GM23338 (cell line): ENCODE measurements around the gene ZCCHC14. TPM values are rescaled to one million over a fixed set of nuclear protein-coding genes. Genes with fewer than 3 reads are reported as not detected.

Source experiments
- ATAC-seq: fragments of 200-7000 bp; cut with Tn5 transposase; 3 replicates; pipeline ENCODE4 v1.9.1; 2020
- DNase-seq: peaks from one replicate; pipeline ENCODE4 v3.0.0-alpha.2; 2015; ENCODE audit warnings: low spot score
- H2AFZ ChIP-seq: fragments of 200-600 bp; sonication (generic); 2 replicates; pipeline ENCODE4 v1.8.0; 2016; ENCODE audit warnings: antibody characterized with exemption, mild to moderate bottlenecking, moderate library complexity
- H3F3A ChIP-seq: fragments of 200-600 bp; sonication (generic); replicated peaks from 2 replicates; pipeline ENCODE4 v1.8.0; 2017; ENCODE audit warnings: antibody characterized with exemption, mixed run types, low read depth
- H3K27ac ChIP-seq: fragments of 200-600 bp; sonication (generic); 2 replicates; pipeline ENCODE4 v1.6.1; 2016; ENCODE audit warnings: low read depth
- H3K27me3 ChIP-seq: fragments of 200-600 bp; sonication (generic); 2 replicates; pipeline ENCODE4 v1.8.0; 2016; ENCODE audit warnings: mild to moderate bottlenecking, mixed run types, moderate library complexity; ENCODE audit not compliant: insufficient read depth
- H3K36me3 ChIP-seq: fragments of 200-600 bp; sonication (generic); 2 replicates; pipeline ENCODE4 v1.8.0; 2016; ENCODE audit warnings: mild to moderate bottlenecking; ENCODE audit not compliant: insufficient read depth
- H3K4me1 ChIP-seq: fragments of 200-600 bp; sonication (generic); 2 replicates; pipeline ENCODE4 v1.8.0; 2016; ENCODE audit warnings: mild to moderate bottlenecking, moderate library complexity; ENCODE audit not compliant: insufficient read depth
- H3K4me2 ChIP-seq: fragments of 200-600 bp; sonication (generic); 2 replicates; pipeline ENCODE4 v1.7.1; 2017; ENCODE audit warnings: mixed run types
- H3K4me3 ChIP-seq: fragments of 200-600 bp; sonication (generic); 2 replicates; pipeline ENCODE4 v1.6.1; 2016; ENCODE audit warnings: mixed run types
- H3K79me2 ChIP-seq: fragments of 200-600 bp; sonication (generic); replicated peaks from 2 replicates; pipeline ENCODE4 v1.8.0; 2017; ENCODE audit warnings: mild to moderate bottlenecking; ENCODE audit not compliant: insufficient read depth
- H3K9me2 ChIP-seq: fragments of 200-600 bp; sonication (generic); 2 replicates; pipeline ENCODE4 v1.8.0; 2017; ENCODE audit not compliant: insufficient read depth
- H4K20me1 ChIP-seq: fragments of 200-600 bp; sonication (generic); replicated peaks from 2 replicates; pipeline ENCODE4 v1.8.0; 2017; ENCODE audit warnings: mild to moderate bottlenecking; ENCODE audit not compliant: insufficient read depth
- H3K27ac Mint-ChIP-seq: 2 replicates; pipeline ENCODE4 v1.8.0; 2020; ENCODE audit warnings: inconsistent platforms, mild to moderate bottlenecking, moderate library complexity, mixed read lengths
- H3K27me3 Mint-ChIP-seq: 3 replicates; pipeline ENCODE4 v1.8.0; 2022; ENCODE audit warnings: low read depth, mild to moderate bottlenecking, moderate library complexity, mixed read lengths, inconsistent platforms; ENCODE audit not compliant: insufficient read depth, poor library complexity
- H3K36me3 Mint-ChIP-seq: 3 replicates; pipeline ENCODE4 v1.8.0; 2021; ENCODE audit warnings: low read depth, mild to moderate bottlenecking, inconsistent platforms, moderate library complexity, mixed read lengths
- H3K4me1 Mint-ChIP-seq: 3 replicates; pipeline ENCODE4 v1.8.0; 2020; ENCODE audit warnings: mild to moderate bottlenecking, inconsistent platforms, mixed read lengths
- H3K4me3 Mint-ChIP-seq: 3 replicates; pipeline ENCODE4 v1.8.0; 2021; ENCODE audit warnings: moderate library complexity, mild to moderate bottlenecking, inconsistent platforms, mixed read lengths
- H3K9me3 Mint-ChIP-seq: 3 replicates; pipeline ENCODE4 v1.8.0; 2020; ENCODE audit warnings: moderate library complexity, mild to moderate bottlenecking, inconsistent platforms, mixed read lengths
- CREB1 ChIP-seq: fragments of 250-450 bp; sonication (Bioruptor Pico); IDR thresholded peaks from 2 replicates; pipeline ENCODE4 v1.5.0; 2020; ENCODE audit warnings: low read depth, mild to moderate bottlenecking, moderate library complexity
- ETS1 ChIP-seq: IDR thresholded peaks from 2 replicates; pipeline ENCODE4 v1.6.1; 2016; ENCODE audit warnings: antibody characterized with exemption
- EZH2 ChIP-seq: fragments of 200-600 bp; sonication (generic); IDR thresholded peaks from one replicate; pipeline ENCODE4 v1.8.0; 2017; ENCODE audit warnings: antibody characterized with exemption, mild to moderate bottlenecking, low read depth; ENCODE audit not compliant: unreplicated experiment
- EZH2phosphoT487 ChIP-seq: fragments of 200-600 bp; sonication (generic); IDR thresholded peaks from one replicate; pipeline ENCODE4 v1.8.1; 2018; ENCODE audit warnings: antibody characterized with exemption; ENCODE audit not compliant: unreplicated experiment
- JUNB ChIP-seq: IDR thresholded peaks from one replicate; pipeline ENCODE4 v1.6.1; 2016; ENCODE audit warnings: antibody characterized with exemption; ENCODE audit not compliant: unreplicated experiment
- REST ChIP-seq: IDR thresholded peaks from one replicate; pipeline ENCODE4 v1.6.1; 2018; ENCODE audit warnings: antibody characterized with exemption; ENCODE audit not compliant: unreplicated experiment
- polyA plus RNA-seq: library from polyadenylated mRNA; unstranded; fragments of >200 nt; fragmentation: Nextera tagmentation; extraction: Ambion mirVana; gene quantifications from 2 replicates; pipeline ENCODE4 v1.2.1, GENCODE V29; 2016
- total RNA-seq: library from RNA; depleted of rRNA; stranded (reverse); fragments of >200 nt; shearing (Covaris generic); gene quantifications from 2 replicates; pipeline ENCODE4 v1.2.3, GENCODE V29; 2014
- TF ChIP-seq, protein P1 (sequence below): fragments of 250-450 bp; sonication (Bioruptor Pico); IDR thresholded peaks from 2 replicates; pipeline ENCODE4 v1.5.0; 2020; ENCODE audit warnings: mild to moderate bottlenecking, moderate library complexity

Gene ZCCHC14
- total and polyA plus RNA-seq, 2 experiments from 2014 or later, result 6.8 to 22.4 TPM

DNA sequence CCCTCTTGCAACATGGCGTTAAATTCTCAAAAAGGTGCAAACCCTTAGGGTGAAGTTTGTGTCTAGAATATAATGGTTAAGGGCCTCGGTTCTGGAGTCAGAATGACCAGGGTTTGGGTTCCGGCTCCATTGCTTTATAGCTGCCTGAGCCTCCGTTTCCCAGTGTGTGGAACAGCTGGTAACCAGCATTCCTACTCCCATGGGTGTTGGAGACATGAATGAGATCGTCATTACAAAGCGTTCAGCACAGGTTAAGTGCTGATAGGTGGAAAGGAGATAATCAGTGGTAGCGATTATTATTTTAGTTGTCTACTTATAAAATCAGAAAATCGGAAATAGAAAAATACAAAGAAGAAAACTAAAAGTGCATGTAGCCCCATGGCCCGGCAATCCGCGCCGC, 23.5 kb upstream of the ZCCHC14 start (continued):
- TF ChIP-seq ETS1 (no peak), REST (no peak), CREB1 (CRISPR knock-in tag) (no peak)

GRCh38 chr16:87515475-87516330, 22.9 kb upstream of the ZCCHC14 start:
- Mint-ChIP-seq H3K27me3 (peaks cover 8% of the 10 kb centered on the region), H3K27ac (no peak overlapping the region), H3K4me1 (peaks cover 12% of the 10 kb centered on the region), H3K4me3 (no peak overlapping the region), H3K36me3 (no peaks in the 10 kb centered on the region), H3K9me3 (no peaks in the 10 kb centered on the region; the same call in 2 of the 3 replicates)
- H3K4me1 ChIP-seq, result no peaks in the 10 kb centered on the region
- no peaks in the 10 kb centered on the region for H3F3A ChIP-seq
- H3K79me2 ChIP-seq, result no peaks in the 10 kb centered on the region
- ATAC-seq, result no peak
- no peaks in the 10 kb centered on the region for H4K20me1 ChIP-seq
- no peak overlapping the region for H3K4me2 ChIP-seq
- no peak overlapping the region for H2AFZ ChIP-seq
- no peaks in the 10 kb centered on the region for H3K36me3 ChIP-seq
- no peak overlapping the region for H3K4me3 ChIP-seq
- no peak overlapping the region for H3K27ac ChIP-seq
- H3K27me3 ChIP-seq, result no peaks in the 10 kb centered on the region
- no peak for DNase-seq
- H3K9me2 ChIP-seq, result no peaks in the 10 kb centered on the region
- TF ChIP-seq REST (no peak), EZH2phosphoT487 (no peak), JUNB (no peak), ETS1 (no peak), EZH2 (no peak)
- TF ChIP-seq, protein P1, sequence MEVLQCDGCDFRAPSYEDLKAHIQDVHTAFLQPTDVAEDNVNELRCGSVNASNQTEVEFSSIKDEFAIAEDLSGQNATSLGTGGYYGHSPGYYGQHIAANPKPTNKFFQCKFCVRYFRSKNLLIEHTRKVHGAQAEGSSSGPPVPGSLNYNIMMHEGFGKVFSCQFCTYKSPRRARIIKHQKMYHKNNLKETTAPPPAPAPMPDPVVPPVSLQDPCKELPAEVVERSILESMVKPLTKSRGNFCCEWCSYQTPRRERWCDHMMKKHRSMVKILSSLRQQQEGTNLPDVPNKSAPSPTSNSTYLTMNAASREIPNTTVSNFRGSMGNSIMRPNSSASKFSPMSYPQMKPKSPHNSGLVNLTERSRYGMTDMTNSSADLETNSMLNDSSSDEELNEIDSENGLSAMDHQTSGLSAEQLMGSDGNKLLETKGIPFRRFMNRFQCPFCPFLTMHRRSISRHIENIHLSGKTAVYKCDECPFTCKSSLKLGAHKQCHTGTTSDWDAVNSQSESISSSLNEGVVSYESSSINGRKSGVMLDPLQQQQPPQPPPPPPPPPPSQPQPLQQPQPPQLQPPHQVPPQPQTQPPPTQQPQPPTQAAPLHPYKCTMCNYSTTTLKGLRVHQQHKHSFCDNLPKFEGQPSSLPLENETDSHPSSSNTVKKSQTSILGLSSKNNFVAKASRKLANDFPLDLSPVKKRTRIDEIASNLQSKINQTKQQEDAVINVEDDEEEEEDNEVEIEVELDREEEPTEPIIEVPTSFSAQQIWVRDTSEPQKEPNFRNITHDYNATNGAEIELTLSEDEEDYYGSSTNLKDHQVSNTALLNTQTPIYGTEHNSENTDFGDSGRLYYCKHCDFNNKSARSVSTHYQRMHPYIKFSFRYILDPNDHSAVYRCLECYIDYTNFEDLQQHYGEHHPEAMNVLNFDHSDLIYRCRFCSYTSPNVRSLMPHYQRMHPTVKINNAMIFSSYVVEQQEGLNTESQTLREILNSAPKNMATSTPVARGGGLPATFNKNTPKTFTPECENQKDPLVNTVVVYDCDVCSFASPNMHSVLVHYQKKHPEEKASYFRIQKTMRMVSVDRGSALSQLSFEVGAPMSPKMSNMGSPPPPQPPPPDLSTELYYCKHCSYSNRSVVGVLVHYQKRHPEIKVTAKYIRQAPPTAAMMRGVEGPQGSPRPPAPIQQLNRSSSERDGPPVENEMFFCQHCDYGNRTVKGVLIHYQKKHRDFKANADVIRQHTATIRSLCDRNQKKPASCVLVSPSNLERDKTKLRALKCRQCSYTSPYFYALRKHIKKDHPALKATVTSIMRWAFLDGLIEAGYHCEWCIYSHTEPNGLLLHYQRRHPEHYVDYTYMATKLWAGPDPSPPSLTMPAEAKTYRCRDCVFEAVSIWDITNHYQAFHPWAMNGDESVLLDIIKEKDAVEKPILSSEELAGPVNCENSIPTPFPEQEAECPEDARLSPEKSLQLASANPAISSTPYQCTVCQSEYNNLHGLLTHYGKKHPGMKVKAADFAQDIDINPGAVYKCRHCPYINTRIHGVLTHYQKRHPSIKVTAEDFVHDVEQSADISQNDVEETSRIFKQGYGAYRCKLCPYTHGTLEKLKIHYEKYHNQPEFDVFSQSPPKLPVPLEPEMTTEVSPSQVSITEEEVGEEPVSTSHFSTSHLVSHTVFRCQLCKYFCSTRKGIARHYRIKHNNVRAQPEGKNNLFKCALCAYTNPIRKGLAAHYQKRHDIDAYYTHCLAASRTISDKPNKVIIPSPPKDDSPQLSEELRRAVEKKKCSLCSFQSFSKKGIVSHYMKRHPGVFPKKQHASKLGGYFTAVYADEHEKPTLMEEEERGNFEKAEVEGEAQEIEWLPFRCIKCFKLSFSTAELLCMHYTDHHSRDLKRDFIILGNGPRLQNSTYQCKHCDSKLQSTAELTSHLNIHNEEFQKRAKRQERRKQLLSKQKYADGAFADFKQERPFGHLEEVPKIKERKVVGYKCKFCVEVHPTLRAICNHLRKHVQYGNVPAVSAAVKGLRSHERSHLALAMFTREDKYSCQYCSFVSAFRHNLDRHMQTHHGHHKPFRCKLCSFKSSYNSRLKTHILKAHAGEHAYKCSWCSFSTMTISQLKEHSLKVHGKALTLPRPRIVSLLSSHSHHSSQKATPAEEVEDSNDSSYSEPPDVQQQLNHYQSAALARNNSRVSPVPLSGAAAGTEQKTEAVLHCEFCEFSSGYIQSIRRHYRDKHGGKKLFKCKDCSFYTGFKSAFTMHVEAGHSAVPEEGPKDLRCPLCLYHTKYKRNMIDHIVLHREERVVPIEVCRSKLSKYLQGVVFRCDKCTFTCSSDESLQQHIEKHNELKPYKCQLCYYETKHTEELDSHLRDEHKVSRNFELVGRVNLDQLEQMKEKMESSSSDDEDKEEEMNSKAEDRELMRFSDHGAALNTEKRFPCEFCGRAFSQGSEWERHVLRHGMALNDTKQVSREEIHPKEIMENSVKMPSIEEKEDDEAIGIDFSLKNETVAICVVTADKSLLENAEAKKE (CRISPR knock-in tag), result no peak
